HG03066 (cell line): ENCODE measurements around the gene CDC6.
A peak's percentile ranks its signal among the peaks of the same experiment; 100 is the strongest.

Experiments used
- ATAC-seq: cut with Tn5 transposase; IDR thresholded peaks from one replicate; pipeline ENCODE4 v1.9.1; 2021; ENCODE audit warnings: low read depth; ENCODE audit not compliant: unreplicated experiment

Gene CDC6

DNA sequence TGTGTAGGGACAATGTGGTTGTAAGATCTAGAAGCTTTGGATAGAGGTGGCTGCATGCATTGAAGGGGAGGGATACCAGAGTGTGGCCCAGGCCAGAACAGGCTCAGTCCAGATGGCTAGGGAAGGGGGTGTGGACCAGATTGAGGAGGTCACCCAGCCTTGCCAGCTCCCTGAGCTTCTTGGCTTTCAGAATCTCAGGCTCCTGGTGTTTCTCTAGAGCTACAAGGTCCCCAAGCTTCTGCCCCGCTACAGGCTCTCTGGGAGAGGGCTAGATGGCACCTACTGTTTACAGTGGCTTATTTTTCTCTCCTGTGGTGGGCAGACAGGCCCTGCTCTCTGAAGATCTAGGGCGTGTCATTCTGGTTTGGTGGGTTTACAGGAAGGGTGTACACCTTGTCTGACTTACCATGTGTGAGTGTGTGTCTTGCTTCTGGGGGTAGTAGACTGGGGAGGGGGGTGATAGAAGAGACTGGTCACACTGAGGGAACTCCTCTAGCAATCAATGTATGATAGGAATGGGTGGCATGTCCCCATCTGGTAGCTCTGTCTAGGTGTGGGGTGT lies 22.4 kb downstream of the CDC6 start:
- no peak for ATAC-seq

GRCh38 chr17:40310882-40311391 lies 23.3 kb downstream of the CDC6 start:
- ATAC-seq: no peak

DNA sequence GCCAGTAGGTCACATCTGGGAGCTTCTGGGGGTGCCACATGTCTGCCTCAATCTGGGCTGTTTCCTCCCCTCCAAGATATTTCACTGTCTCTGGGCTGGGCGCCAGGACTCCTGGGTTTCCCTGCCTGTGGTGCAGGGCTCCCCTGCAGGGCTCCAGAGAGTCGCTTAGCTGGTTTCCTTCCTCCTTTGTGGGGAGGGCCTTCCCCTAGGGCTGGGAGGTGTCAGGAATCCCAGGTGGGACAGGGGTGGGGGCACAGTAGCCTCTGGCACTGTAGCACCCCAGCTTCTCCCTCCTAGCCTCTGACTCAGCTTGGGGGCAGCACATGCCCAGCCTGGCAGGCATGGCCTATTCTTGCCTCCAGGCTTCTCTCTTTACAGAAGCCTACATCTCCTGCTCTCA lies 23.9 kb downstream of the CDC6 start:
- ATAC-seq: no peak

DNA sequence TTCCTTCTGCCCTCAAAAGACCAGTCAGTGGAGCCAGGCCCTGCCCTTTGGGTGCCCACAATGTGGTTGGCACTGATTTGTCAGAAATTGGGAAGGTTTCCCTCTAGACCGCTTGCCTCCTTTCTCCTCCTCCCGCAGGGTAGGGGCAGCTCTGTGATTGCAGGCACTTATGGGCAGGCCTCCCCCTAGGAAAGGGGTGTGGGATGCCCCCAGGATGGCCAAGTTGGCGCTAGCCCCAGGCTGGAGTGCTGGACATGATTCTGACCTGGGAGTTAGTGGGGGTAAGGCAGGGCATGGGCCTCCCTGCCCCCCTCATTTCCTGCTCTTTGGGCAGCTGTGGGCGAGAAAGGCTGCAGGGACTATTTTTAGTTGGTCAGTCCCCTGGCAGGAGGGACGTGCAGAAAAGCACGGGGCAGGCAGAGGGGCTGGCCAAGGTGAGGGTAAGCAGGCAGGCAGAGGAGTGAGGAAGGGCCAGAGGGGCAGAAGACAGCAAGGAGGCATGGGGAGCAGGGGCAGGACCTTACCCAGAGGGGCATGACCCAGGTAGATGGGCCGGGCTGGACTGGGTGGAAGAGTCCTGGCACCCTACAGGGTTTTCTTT lies 24.6 kb downstream of the CDC6 start:
- ATAC-seq: no peak

GRCh38 chr17:40312893-40313667 lies 25.4 kb downstream of the CDC6 start:
- ATAC-seq: no peak

- no peak for ATAC-seq
These were observed 26.2 kb downstream of the CDC6 start for GRCh38 chr17:40313668-40314583.

DNA sequence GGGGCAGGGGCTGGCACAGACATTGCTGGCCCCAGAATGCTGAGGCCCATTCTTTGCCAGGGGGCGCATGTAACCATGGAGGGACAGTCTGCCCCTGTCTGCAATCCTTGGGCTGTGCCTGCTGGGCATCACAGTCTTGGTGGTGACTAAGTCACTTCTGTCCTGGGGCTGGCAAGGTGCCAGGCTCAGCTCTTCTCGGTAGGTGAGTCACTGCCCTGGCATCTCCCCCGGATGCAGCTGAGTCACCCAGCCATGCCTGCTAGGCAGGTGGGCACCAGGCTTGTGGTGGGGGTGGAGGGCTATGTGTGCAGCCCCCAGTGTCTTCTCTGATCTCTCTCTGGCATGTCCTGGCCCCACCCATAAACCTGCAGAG lies 26.9 kb downstream of the CDC6 start:
- ATAC-seq: no peak

GRCh38 chr17:40315206-40315605 lies 27.5 kb downstream of the CDC6 start:
- ATAC-seq: no peak

DNA sequence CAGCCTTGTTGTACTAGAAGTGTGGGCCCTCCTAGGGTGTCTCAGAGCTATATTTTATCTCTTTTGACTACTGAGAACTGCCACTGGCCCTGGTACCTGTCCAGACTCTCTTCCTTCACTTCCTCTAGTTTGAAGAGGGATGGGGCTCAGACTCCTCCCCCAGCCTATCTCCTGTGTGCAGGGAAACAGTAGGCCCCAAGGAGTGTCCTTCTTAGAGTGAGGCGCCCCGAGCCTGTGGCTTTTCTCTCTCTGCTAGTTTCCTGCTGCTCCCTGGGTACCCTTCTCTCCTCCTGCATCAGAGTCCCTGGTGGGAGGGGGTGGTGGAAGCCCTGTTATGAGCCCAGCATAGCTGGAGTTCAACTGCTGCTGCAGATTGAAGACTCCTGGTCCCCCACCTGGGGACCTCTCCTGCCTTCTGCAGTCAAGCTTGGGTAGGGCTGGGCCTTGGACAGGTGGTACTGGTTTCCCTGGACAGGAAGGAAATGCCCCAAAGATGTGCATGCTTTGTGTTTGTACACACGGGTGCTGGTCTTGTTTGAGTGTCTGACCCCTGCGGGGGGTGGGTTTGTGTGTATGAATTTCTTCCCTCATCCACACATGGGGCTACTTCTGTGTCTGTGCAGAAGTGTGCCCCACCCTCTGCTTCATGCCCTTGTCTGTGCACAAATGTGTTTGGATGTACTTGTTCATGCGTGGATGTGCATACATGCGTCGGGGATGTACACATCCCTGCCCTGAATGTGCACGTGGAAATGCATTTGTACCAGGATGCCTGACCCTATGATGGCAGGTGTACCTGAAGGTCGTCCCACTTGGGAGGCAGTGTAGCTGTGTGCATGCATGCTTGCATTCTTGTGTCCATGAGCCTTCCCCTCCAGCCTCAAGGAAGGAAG lies 28.2 kb downstream of the CDC6 start:
- ATAC-seq: no peak

DNA sequence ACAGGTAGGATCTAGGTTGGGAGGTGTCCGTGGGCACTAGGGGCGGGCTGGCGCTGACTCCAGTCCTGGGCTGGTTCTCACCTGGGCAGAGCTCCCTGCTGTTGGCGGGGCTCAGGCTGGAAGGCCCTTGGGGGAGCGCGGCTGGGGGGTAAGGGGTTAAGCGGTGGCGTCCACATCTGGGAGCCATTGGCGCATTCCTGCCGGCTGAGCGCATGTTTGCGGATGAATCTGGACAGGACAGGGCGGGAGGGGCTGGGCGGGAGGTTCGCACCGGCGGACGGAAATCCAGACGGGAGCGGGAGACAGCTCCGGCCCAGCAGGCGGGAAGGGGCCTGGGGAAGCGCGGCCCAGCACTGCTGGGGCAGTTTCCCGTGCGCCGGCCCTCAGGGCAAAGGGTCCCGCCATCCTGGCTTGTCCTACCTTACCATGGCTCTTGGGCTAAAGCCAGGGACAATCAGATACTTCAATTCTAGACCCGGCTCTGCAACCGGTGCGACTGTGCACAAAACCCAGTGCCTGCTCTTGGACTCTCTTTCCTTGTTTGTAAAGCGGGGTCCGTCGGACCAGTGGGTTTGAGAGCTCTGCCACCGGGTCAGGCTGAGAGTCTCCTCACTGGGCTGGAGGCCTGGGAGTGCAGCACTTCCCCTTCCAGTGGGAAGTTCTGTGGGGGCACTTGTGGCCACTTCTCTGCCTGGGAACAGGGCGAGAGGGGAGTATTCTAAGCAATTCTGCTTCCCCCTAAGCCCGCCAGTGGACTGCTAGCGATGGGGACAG lies 29.1 kb downstream of the CDC6 start:
- no peak for ATAC-seq

DNA sequence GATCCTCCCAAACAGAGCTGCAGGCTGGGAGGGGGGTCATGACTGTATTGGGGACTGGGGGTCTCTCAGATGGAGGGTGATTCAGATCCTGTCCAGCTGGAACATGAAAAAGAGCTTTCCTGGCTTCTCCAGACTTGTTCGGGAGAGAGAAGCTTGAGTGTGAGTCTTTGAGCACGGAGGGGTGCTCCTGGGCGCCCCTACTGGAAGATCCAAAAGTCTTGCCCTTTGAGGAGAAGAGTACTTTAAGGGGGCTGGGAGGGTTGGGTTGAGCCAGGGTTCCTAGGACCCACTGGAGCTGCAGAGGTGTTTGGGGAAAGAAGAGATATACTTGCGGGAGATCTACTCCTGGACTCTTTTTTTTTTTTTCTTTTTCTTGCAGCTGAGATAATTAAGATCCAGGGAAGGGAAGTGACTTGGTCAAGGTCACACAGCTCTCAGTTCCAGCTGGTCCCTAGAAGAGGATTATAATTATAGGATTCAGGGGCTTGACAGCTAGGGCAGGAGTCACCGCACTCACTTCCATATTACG lies 29.7 kb downstream of the CDC6 start:
- no peak for ATAC-seq

DNA sequence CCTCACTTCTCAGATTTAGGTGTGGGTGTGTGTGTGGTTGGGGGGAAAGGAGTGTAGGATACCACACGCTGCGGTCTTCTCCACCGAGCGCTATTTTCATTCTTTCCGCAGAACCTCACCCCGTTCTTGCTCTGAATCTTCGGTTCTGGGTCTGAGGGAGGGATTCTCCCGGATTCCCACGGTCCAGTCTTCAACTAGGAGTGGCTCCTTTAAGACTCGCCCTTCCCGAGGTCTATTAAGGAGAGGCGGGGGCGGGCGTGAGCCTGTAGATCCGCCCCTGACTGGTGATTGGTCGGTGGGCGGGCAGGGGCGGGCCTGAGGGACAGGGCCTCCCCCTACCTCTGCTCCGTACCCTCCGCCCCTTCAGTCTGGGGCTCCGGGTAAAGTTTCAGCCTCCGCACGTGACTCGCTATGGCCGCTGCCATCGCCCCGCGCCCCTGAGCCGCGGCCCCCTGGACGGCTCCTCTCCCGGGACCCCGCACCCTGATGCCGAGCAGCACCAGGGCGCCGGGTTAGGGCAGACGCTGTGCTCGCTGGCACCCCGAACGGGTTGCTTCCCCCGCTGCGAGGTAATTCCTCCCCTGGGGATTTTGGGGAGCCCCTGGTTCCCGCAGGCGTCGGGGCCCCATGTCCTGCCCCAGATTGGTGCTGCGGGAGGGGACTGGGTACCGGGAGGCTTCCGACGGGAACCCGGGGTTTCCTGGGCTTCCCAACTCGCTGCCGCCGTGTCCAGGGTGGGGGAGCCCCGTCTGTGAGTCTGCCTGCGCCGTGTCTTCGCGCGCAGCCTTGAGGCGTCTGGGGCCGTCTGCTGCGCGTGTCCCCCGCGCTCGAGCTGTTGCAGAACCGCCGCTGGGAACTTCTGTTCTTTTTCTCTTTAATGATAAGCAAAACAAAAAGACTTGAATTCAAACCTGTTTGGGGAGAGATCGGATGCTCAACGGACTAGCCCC lies 30.5 kb downstream of the CDC6 start:
- peak; percentile 54 for ATAC-seq

DNA sequence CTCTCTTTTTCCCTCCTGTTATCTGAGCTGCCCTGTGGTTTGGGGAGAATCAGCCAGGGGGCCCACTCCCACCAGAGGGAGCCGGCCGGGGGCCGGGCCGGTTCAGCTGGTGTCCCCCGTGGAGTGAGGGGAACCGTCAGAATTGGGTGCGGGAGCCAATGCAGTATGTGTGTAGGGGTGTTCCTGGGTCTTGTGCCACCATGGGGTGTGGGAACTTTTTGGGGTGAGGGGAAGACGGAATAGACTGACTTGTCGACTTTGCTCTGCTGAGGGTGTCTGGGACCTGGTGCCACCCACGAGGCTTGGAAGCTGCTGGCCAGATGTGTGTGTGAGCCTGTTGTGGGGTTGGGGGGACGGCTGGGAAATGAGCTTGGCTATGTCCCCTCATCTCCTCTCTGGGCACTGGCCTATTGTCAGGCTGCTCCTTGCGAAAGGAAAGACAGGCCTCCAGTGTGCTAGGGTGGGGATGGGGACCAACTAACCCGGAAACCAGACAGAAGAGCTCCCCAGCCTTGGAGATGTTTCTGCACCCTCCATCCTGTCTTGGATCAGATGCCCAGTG lies 31.2 kb downstream of the CDC6 start:
- ATAC-seq: no peak

GRCh38 chr17:40319651-40320540 lies 32.2 kb downstream of the CDC6 start:
- ATAC-seq: no peak

DNA sequence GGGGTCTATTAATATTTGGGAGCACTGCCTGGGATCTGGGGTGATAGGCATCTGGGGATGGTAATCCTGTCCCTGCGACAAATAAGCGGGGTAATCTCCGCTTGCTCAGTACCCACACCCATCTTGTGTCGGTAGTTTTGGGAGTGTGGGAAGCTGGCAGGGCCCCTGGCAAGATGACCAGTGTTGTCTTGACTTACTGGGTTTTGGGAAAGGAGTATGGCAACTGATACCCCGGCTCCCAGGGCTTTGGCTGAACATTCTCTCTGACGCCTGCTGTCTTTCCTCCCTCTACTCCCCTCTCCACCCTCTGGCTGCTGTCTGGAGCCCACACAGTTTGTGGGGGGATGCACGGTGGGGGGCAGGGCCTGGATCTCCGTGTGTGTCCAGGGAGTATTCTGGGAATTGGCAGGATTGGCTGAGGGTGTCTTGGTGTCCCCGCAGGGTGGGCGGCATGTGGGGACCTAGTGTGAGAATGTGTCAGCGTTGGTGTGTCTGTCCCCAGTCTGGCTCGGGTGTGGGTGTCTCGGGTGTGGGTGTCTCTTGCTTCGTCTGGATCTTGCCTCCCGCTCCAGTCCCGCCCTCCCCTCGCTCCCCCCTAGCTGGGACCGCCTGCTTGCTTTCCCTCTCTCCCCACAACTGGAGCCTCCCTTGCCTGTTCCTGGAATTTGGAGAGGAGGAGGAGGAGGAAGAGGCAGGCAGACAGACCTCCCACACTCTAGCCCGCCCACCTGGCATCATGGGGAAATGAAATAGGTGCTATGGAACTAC lies 33.3 kb downstream of the CDC6 start:
- ATAC-seq: no peak

DNA sequence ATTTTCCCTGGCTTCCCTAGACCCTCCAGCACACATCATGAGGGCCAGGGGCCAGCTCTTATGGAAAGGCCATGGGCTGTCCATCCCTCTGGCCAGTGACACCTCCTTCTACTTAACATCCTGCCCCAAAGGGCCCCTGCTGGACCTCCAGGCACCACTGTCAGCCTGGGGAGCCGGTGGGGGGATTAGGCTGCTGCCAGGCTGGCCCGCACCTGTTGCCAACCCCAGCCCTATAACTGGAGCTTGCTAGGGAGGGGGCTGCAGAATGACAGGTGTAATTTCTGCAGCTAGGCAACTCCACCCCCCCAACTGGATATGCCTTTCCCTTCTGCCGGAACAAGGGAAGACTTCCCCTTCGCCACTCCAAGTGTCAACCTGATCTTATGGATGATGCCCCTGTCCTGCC lies 33.8 kb downstream of the CDC6 start:
- no peak for ATAC-seq
